ENCODE data around the gene PHF10. TPM values are rescaled to one million over a fixed set of nuclear protein-coding genes. Genes with fewer than 3 reads are reported as not detected.

PHF10 gene
- total RNA-seq, 6 donors from 2014 or later, result 30.0 to 79.2 (median 42.4) TPM

DNA sequence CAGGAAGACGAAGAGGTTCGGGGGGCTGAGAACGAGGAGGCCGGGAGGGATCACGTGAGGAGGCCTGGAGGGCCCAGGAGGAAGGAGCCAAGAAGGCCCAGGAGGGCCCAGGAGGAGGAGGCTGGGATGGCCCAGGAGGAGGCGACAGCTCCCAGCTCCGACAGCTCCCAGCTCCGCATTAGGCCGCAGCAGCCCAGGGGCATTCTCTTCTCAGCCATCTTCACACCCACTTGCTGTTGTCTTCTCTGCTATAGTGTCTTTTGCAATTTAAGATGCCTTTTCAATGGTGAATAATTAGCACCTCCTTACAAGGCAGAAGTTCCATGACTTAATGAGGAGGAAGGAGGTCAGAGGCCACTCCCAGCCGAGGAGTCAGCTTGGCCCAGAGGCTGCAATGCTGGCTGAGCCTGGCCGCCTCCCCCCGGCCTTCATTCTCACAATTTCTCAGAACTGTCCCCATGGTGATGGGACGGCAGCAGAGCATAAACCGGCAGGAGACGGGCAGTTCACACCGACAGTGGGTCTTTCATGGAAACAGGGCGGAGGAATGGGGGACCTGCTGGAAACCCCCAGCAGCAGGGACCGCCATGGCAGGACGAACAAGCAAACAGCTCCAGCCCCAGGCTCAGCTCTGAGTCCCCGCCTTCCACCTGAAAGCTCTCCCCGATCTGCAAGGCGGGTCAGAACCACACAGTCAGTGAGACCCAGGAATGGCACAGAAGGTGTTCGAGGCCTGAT, 67.6 kb downstream of the PHF10 start:
- no peak overlapping the region for H3K27ac ChIP-seq
- H3K9me3 ChIP-seq, result no peaks in the 10 kb centered on the region
- H3K4me1 ChIP-seq, result peaks cover 0 to 9% (median 3%) of the 10 kb centered on the region in 4 donors
- 93 to 97% methylated on average over 16 to 23 of the region's 23 CpGs for WGBS, 2 donors
- no peak for TF ChIP-seq POLR2A (IDR thresholded peaks at IDR 0.05)
- no peak for TF ChIP-seq EP300 (IDR thresholded peaks at IDR 0.05)
- TF ChIP-seq POLR2AphosphoS5 (IDR thresholded peaks at IDR 0.05), result no peak
- TF ChIP-seq, protein P1, sequence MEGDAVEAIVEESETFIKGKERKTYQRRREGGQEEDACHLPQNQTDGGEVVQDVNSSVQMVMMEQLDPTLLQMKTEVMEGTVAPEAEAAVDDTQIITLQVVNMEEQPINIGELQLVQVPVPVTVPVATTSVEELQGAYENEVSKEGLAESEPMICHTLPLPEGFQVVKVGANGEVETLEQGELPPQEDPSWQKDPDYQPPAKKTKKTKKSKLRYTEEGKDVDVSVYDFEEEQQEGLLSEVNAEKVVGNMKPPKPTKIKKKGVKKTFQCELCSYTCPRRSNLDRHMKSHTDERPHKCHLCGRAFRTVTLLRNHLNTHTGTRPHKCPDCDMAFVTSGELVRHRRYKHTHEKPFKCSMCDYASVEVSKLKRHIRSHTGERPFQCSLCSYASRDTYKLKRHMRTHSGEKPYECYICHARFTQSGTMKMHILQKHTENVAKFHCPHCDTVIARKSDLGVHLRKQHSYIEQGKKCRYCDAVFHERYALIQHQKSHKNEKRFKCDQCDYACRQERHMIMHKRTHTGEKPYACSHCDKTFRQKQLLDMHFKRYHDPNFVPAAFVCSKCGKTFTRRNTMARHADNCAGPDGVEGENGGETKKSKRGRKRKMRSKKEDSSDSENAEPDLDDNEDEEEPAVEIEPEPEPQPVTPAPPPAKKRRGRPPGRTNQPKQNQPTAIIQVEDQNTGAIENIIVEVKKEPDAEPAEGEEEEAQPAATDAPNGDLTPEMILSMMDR (IDR thresholded peaks at IDR 0.05), result no peak
- ATAC-seq (ENCODE audit: low FRiP score in 2 of 2), result no peak
- H3K27me3 ChIP-seq, result no peaks in the 10 kb centered on the region
- H3K4me3 ChIP-seq, result no peak overlapping the region
- peak in 1 of 2 donors; percentile 49 for DNase-seq
- peaks cover 0 to 46% (median 17%) of the 10 kb centered on the region in 4 donors for H3K36me3 ChIP-seq

DNA sequence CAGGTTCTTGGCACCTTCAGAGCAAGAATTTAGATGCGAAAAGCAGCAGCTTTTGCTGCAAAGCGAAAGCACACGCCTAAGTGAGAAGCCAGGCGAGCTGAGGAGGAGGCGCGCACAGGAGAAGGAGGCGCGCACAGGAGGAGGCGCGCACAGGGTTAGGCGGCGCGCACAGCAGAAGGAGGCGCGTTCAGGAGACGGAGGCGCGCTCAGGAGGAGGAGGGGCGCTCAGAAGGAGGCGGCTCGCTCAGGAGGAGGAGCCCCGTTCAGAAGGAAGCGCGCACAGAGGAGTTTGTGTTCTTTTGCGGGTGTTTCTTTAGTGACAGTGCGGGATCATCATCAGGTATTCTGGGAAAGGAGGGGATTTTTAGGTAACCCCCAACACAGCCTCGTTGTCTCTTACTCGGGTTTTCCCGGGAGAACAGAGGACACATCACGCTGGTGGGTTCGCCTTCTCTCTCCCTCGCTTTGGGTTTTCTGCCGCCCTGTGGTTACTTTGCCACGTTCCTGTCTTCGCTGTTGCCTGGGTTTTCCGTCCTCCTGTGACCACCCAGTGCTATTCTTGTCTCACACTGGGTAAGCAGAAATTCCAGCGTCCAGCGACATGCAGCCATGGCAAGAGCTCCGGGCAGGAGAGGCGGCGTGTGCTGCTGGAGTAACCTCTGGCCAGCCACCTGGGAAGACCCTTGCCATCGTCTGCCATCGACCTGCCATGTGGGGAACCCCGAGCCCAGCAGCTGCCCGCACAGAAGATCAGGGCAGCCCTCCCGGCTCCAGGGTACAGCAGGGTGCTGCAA, 69.5 kb downstream of the PHF10 start:
- ATAC-seq (ENCODE audit: low FRiP score in 2 of 2), result peak; percentile 95 to 96
- WGBS, 2 donors, result 48 to 57% methylated on average over 41 to 46 of the region's 46 CpGs
- no peaks in the 10 kb centered on the region for H3K27me3 ChIP-seq
- TF ChIP-seq, protein P1 (IDR thresholded peaks at IDR 0.05), result peak in 2 of 6 experiments; percentile 43 to 45
- TF ChIP-seq POLR2AphosphoS5 (IDR thresholded peaks at IDR 0.05) (peak in 1 of 2 donors; percentile 15), EP300 (IDR thresholded peaks at IDR 0.05) (no peak), POLR2A (IDR thresholded peaks at IDR 0.05) (peak in 1 of 4 donors; percentile 38)
- peaks cover 0 to 28% (median 9%) of the 10 kb centered on the region in 4 donors for H3K36me3 ChIP-seq
- peaks cover 0 to 9% (median 3%) of the 10 kb centered on the region in 4 donors for H3K4me1 ChIP-seq
- H3K27ac ChIP-seq, result peak overlapping the region; percentile 53 to 80 (median 67)
- H3K9me3 ChIP-seq, result no peaks in the 10 kb centered on the region
- peak; percentile 73 to 92 for DNase-seq
- peak overlapping the region; percentile 14 to 58 (median 47) for H3K4me3 ChIP-seq

Other genes starting within 250 kb of the PHF10 start
- 10 to 100 TPM; 20.1 to 80.7 (median 40.3) TPM for gene WDR27, start 22.5 kb downstream of the PHF10 start, total RNA-seq
- 10 to 100 TPM; 16.8 to 33.5 (median 26.9) TPM for gene C6orf120, start 22.4 kb downstream of the PHF10 start, total RNA-seq
- 1 to 10 TPM in 5 of 6 donors, under 1 TPM in 1; 0.89 to 6.3 (median 1.2) TPM for gene DYNLT2, start 27.1 kb upstream of the PHF10 start, total RNA-seq
- gene ERMARD, start 27.1 kb upstream of the PHF10 start, total RNA-seq, result 10 to 100 TPM; 12.6 to 51.3 (median 18.5) TPM